Measurements from ENCODE around the gene SH3GL1.

Gene SH3GL1

DNA sequence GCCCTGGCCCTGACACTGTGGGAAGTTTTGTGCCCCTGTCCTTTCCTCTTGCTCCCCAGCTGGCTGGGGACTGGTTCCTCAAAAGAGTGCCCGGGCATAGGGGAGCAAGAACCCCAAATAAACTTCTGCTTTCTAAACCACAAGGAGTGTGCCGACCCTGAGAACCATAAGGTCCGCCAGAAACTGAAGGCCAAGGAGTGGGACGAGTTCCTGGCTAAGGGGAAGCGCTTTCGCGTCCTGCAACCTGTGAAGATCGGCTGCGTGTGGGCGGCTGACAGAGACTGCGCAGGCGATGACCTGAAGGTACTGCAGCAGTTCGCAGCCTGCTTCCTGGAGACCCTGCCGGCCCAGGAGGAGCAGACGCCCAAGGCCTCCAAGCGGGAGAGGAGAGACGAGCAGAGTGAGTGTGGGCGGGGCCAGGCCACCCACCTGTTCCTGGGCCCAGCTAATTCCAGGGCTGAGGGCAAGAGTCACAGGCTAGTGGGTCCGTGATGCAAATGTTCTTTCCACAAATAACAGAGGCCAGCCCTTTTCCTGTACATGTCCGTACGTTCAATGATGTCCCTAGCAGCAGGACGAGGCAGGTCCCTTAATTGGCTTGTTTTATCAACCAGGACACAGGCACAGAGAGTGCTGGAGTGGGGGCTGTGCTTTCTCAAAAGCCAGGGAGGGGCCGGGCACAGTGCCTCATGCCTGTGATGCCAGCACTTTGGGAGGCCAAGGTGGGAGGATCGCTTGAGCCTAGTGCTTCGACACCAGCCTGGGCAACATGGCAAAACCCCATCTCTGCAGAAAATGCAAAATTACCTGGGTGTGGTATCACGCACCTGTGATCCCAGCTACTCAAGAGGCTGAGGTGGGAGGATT, 31.7 kb upstream of the SH3GL1 start:
- peak; percentile 31 for DNase-seq

DNA sequence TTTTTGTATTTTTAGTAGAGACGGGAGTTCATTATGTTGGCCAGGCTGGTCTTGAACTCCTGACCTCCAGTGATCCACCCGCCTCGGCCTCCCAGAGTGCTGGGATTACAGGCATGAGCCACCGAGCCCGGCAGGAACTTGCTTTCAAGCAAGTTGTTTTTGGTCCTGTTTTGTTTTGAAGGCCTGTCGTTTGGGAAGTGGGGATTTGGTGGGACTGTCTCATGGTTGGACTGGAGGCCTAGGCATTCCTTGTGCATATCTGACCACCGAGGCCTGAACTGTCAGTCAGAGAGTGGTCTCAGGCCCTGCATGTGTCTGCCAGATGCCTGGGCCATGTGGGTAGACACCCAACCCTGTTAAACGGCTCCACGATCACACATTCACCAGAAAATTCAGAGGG, 30.9 kb upstream of the SH3GL1 start:
- no peak for DNase-seq

DNA sequence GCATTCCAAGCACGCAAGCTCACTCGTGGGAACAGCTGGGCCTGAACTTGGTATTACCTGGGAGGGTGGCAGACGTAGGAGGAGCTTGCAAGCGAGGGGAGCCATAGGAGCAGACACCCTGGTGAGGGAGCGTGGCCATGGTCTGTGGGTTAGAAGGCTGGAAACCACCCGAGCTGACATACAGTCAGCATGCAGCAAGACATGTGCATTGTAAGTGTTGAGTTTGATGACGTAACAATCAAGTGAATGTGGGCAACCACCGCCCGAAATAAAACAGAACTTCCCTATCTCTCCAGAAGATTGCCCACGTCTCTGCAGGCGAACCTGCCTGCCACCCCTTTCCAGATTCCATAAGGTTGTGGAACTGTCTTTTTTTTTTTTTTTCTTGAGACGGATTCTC, 30.4 kb upstream of the SH3GL1 start:
- DNase-seq = peak; percentile 33

DNA sequence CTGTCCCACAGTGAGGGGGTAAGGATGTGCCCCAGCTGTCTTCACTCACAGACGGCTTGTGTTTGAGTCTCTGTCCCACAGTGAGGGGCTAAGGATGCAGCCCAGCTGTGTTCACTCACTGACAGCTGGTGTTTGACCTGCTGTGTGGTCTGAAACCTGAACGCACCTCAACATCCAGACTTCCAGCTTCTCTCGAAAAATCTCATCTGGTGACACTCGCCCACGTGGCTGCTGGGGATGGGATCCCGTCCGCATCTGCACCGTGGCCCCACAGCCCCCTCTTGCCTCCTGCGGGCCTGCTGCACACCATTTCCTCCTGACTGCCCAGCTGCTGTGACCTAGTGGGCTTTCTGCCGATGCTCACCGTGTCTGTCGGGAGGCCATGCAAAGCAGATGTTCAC, 29.4 kb upstream of the SH3GL1 start:
- DNase-seq = no peak

DNA sequence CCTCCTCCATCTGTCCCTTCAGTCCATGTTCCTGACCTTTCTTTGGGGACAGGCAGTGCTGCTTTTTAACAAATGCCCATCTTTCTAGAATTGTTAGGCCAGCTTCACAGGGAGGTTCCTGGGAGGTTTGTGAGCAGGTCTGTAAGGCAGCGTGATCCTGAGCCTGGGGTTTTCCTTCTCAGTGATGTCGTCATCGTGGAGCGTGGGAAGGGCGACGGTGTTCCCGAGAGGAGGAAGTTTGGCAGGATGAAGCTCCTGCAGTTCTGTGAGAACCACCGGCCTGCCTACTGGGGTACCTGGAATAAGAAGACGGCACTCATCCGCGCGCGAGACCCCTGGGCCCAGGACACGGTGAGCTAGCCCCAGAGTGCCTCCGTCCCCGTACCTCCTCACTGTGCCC, 28.9 kb upstream of the SH3GL1 start:
- DNase-seq = no peak

DNA sequence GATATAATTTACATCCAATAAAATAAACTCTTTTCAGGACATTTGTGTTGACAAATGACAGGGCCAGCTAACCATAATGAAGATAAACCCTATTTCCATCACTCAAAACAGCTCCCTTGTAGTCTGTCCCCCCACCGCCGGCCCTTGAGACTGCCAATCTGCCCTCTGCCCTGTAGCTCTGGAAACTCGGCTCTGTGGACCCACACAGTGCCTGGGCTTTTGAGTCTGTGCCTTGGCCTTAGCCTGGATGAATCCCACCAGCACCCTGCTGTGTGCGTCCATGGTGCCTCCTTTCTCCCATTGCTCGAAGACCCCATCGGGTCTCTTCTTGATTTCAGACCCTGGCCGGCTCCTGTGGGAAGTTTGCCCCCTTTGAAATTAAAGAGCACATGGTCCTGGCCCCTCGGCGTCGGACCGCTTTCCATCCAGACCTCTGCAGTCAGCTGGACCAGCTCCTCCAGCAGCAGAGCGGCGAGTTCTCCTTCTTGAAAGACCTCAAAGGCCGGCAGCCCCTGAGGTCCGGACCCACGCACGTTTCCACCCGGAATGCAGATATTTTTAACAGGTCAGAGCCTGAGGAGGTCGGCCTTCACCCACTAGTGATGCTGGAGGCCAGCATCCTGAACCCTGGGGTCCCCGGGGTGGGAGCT, 28.1 kb upstream of the SH3GL1 start:
- DNase-seq = no peak

DNA sequence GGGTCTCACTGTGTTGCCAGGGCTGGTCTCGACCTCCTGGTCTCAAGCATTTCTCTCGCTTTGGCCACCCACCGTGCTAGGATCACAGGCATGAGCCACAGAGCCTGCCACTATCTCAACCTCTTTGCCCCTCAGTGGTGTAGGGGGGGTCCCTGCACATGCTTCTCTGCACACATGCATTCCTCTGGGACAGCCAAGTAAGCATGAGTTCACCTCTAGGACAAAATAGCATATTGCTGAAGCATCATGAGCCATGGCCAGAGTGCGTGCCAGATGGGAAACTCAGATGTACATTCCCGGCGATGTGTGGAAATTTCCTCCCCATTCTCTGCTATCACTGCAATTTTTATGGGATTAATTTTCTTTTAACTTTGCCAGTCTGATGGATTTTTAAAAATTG, 25.2 kb upstream of the SH3GL1 start:
- no peak for DNase-seq

DNA sequence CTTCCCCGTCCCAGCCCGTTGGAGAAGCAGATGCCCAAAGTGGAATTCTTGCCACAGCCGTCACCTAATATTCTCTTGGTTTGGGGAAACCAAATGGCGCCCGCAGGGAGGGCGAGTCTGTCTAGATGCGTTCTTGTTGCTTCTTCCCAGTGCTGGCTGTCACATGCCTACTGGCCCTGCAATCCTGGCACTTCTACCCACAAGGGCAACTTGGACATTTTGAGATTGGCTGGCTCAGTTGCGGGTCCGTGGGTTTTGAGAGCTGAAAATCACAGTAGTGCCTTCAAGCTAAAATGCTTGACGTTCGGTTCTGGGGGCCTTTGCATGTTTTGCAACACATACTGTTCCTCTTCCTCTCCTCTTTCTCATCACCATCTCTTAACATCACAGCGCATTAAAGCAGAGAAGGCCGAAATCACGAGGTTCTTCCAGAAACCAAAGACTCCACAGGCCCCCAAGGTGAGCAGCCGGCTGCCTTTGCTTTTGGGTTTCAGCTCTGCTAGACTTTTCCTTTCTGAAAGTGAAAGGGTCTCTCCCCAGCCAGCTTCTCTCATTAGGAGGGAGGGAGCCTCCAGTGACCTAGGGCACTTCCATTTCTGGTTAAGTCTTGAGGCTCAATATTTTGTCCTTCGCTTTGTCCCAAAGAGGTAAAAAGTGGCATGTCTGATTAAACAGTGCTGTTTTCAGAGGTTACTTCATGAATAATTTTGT, 23.2 kb upstream of the SH3GL1 start:
- DNase-seq = no peak

DNA sequence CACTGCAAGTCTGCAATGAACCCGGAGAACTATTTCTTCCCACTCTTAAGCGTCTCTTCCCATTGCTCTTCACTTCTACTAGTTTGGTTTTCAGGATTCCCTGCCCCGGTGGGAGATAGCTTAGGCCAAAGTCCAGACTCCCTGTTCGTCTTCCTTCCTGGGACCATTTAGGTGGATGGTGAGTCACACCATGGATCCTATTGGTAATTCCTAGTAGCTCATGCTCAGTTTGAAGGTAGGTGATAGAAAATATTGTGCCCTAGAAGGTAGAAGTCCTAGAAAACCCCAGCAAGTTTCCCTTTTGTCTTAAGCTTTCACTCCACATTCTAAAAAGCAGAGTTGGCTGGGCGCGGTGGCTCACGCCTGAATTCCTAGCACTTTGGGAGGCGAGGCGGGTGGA, 15.9 kb upstream of the SH3GL1 start:
- no peak for DNase-seq

DNA sequence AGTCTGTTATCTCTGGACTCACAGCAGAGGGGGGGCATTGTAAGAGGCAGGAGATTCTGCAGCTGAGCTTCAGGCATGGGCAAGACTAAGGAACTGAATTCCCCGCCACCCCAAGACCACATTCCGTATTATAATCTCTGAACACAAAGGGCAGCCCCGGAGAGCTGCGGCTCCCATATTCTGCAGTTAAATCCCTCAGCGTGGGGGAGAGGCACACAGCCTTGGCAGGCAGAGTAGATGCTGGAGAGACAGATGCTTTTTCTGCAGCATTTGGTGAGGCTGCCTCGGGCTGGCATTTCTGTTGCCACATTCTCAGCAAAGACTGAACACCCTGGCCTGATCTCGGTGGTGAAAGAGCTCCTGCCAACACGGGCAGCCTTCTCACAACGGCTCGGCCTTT, 15.0 kb upstream of the SH3GL1 start:
- no peak for DNase-seq

DNA sequence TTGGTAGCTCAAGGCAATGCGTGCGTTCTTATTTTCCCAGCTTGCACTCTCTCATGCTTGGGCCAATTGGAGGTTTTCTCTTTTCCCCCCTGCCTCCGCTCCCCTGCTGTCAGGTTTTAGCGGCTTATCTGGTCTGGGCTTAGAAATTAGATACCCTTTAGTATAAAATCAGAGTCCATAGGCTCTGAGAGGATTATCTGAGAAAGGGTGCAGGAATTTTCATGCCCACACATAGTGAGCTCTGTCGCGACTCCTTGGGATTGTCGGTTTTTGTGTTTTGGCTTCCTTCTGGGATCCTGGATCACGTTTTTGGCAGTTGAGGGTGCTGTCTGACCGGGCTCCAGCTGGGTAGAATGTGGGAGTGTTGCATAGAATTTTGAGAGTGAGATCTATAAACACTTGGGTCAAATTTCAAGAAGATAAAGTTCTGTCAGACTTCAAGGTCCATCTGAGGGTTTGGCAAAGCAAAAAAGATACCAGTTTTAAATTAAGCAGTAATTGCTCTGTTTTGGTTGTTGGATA, 14.5 kb upstream of the SH3GL1 start:
- DNase-seq = no peak

DNA sequence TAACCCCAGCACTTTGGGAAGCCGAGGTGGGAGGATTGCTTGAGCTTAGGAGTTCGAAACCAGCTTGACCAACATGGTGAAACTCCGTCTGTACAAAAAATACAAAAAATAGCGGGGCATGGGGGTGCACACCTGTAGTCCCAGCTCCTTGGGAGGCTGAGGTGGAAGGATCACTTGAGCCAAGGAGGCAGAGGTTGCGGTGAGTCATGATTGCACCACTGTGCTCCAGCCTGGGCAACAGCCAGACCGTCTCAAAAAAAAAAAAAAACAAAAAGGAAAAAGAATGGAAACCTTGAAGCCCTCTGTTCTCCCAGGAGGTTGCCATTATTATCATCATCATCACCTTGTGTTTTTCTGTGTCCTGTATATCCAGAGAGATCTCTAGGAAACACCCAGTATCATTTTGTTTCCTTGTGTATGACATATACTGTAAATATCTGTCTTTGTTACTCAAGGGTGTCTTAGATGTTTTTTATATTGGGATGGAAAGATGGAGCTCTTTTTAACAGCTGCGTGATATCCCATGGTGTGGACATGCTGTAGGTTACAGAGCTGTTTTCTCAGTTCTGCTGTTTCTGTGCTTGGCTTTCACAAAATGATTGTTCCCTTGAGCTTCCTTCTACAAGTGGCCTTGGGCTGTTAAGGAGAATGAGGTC, 13.9 kb upstream of the SH3GL1 start:
- no peak for DNase-seq

DNA sequence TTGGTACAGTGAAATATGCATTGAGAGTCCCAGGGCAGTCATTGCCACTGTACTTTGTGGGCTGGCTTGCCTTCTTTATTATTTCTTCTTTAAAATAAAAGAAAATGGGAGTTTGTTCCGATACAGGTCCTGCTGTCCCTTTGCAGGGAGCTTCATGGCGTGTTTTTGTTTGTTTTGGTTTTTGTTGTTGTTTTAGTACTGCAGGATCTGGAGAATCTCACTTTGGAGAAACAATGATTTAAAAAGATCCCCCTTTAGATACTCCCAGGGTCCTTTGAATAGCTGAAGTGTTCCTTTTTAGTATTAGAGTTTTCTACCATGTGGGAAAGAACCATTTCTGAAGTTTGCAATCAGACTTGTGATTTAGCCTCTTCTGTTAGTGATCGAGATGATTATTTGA, 13.2 kb upstream of the SH3GL1 start:
- DNase-seq = no peak

DNA sequence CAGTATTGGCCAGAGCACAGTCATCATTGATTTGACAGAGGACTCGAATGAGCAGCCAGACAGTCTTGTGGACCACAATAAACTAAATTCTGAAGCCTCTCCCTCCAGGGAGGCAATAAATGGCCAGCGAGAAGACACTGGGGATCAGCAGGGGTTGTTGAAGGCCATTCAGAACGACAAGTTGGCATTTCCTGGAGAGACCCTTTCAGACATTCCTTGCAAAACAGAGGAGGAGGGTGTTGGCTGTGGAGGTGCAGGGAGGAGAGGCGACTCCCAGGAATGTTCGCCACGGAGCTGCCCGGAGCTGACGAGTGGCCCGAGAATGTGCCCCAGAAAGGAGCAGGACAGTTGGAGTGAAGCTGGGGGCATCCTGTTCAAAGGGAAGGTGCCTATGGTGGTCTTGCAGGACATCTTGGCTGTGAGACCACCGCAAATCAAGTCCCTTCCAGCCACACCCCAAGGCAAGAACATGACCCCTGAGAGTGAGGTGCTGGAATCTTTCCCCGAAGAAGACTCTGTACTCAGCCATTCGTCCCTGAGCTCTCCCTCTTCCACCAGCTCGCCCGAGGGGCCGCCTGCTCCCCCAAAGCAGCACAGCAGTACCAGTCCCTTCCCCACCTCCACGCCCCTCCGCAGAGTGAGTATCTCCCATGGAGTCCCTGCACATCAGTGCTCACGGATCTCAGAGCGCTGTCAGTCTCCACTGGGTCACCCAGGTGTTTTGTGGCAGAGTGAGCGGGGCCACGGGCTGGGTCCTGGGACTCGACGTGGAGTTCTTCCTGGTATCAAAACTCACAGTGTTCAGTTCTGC, 9.0 kb upstream of the SH3GL1 start:
- no peak for DNase-seq

DNA sequence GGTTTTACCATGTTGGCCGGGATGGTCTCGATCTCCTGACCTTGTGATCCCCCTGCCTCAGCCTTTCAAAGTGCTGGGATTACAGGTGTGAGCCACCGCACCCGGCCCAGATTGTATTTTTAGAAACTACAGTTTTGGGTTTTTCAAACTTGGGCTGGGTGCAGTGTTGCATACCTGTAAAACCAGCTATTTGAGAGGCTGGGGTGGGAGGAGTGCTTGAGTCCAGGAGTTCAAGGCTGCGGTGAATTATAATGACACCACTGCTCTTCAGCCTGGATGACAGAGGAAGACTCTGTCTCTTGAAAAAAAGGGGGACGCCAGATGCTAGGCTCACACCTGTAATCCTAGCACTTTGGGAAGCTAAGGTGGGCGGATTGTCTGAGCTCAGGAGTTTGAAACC, 6.3 kb upstream of the SH3GL1 start:
- DNase-seq = no peak

DNA sequence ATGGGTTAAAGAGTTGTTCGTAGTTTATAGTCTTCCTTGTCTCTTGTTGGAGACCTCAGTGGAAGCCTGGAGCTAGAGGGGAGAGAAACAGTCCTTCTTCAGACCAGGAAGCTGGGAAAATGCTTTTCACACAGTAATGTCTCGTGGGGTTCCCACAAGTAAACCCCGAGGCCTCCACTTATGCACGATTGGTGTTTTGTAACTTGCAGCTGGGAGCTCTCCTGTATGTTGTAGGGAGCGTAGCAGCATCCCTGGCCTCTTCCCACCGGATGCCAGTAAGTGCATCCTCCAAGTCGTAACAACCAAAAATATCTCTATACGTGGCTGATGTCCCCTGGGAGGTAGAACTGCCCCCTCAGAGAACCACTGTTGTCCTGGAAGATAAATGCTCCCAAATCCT, 5.6 kb upstream of the SH3GL1 start:
- no peak for DNase-seq

DNA sequence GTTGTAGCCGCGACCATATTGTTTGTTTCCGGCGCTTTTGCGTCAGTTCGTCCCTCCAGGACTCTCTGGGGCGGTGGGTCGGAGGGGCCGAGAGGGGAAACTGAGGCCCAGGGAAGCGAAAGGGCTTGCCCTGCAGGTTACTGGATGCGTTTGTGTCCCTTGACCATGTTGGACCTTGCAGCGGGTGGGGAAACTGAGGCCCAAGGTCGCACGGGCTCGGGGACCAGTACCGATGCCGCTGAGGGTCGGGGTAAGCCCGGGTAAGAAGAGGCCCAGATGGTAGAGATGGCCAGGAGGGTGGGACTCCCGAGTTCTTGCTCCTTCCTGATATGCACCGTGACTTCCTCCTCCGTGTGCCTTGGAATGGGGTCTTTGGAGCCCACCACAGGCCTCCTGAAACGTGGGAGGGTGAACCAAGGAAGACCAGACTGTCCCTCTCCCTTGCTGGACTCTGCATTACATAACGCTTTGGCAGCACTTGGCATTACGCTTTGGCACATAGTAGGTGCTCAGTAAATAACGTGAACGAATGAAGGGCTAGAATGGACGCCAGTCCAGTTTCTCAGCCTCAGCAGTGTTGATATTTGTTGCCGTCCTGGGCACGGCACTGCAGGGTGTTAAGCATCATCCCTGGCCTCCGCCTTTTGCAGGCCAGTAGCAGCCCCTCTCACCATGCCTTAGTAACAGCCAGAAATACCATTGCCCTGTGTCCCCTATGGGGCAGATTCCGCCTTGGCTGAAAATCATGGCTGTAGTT, 2.8 kb upstream of the SH3GL1 start:
- DNase-seq = no peak

DNA sequence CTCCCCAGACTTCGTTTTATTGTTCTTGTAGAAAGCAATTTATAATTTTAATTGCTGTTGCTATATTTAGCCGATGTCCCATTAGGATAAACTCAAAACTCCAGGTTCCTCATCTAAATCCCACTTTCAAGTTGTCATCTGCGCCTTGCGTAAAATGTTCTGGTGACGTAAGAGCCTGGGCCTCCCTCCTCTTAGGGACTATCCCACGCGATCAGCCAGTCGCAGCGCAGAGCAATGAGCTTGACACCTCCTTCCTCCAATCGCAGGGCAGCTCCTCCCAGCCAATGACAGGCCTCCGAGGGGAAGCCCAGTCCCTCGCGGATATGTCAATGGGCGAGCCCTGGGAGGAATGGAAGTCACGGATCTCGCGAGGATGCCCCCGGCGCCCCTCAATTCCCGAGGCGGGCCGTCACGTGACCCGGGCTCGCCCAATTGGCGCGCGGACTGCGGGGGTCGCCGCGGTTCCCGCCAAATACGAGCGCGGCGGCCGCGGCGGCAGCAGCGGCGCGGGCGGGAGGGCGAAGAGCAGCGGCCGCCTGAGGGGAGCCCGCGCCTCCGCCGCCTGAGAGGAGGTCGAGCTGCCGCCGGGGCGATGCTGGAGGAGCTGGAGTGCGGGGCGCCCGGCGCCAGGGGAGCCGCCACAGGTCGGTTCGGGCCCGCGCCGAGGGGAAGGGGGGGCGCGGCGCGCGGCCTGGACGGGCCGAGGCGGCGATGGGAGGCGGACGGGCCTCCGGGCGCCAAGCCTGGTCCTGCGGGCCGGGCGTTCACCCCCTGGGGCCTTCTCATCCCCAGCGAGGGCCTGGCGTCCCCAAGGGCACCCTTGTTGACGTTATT, 2.0 kb upstream of the SH3GL1 start, which contains the start of gene CHAF1A:
CHAF1A (plus strand) TSS at position 470 of the 834 bp plus-strand sequence; CDS start at position 593, 123 bp downstream.
- DNase-seq = peak; percentile 100

DNA sequence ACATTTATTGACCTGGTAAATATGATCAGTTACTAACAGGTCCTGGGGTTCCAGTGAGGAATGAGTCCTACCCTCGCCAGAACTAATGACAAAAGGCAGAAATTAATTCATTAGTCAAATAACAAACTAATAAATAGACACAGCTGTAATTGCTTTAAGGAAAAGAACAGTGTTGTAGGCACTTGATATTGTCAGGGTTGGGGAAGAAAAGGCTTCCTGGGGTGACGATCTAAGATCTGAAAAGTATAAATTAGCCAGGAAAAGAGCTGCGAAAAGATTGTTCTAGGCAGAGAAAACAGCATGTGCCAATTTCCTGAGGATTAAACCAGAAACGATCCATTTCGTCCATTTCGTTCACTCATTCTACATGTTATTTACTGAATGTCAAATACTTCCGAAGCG, 1.4 kb upstream of the SH3GL1 start:
- DNase-seq = no peak

DNA sequence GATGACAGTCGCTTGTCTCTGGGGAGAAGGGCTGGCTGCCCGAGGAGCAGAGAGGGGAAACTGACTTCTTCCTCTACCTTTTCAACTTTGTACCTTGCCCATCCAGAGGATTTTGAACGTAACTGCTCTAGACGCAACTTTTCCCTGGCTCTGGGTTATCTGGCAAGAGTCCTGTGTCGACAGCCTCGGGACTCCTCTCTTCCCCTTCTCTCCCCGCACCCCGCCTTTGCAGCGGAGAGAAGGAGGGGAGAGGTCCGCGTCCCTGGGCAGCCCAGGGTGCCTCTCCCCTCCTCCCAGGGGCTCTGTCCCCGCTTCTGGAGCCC, 574 bp downstream of the SH3GL1 start:
- no peak for DNase-seq
